HepG2 (cell line): ENCODE measurements around the gene TNS1. TPM values are rescaled to one million over a fixed set of nuclear protein-coding genes. Genes with fewer than 3 reads are reported as not detected.

Experiments
- ATAC-seq: fragments of 200-7000 bp; cut with Tn5 transposase; 3 replicates; pipeline ENCODE4 v1.9.1; 2020; ENCODE audit warnings: mild to moderate bottlenecking, moderate library complexity
- BruUV-seq: library from RNA; stranded (reverse); fragments of 400-500 nt; replicated peaks from 2 replicates; lab custom pipeline; 2021; lab: Mats Ljungman, UMichigan
- CTCF ChIA-PET: fragments of 300-600 bp; formaldehyde crosslinking; extraction: SDS; loops from one replicate; lab custom pipeline; 2021; ENCODE audit warnings: low total read pairs, inconsistent platforms, low intra/inter-chr PET ratio; lab: Yijun Ruan, JAX
- POLR2A ChIA-PET: fragments of 350-600 bp; sonication (Branson Sonifier 250); formaldehyde crosslinking; loops from one replicate; lab custom pipeline; 2020; ENCODE audit warnings: antibody characterized with exemption, inconsistent platforms; lab: Yijun Ruan, JAX
- DNase-seq: peaks from one replicate; pipeline ENCODE4 v3.0.0-alpha.2; 2015; ENCODE audit warnings: low spot score
- FAIRE-seq: peaks from 3 replicates; lab custom pipeline; 2011; peaks lifted over from hg19 to GRCh38; lab: Jason Lieb, UNC
- H2AFZ ChIP-seq: one replicate; pipeline ENCODE4 v1.6.1; 2011; ENCODE audit warnings: low read length, inconsistent platforms
- H3K27ac ChIP-seq: fragments of 300-600 bp; 3 replicates; pipeline ENCODE4 v1.8.0; 2011; ENCODE audit warnings: mixed run types, mild to moderate bottlenecking, mixed read lengths, low read length, inconsistent platforms; ENCODE audit not compliant: insufficient read depth; ENCODE audit errors: extremely low read length
- H3K27me3 ChIP-seq, 2 experiments: fragments of 200-600 bp in 1 of 2; 2 replicates in 1 of 2; 3 replicates in 1 of 2; pipeline versions ENCODE4 v1.6.0 to v1.8.0; 2011; ENCODE audit warnings: low read length in 2 of 2, mild to moderate bottlenecking in 2 of 2, moderate library complexity in 2 of 2, inconsistent platforms in 1 of 2; ENCODE audit not compliant: insufficient read depth in 2 of 2, control insufficient read depth in 1 of 2
- H3K36me3 ChIP-seq, 2 experiments: fragments of 200-600 bp in 1 of 2; replicated peaks in 1 of 2; 2 replicates in 1 of 2; 3 replicates in 1 of 2; pipeline versions ENCODE4 v1.5.1 to v1.8.0; 2011; ENCODE audit warnings: low read length in 2 of 2, inconsistent platforms in 1 of 2; ENCODE audit not compliant: insufficient read depth in 2 of 2, control insufficient read depth in 1 of 2
- H3K4me1 ChIP-seq: 2 replicates; pipeline ENCODE4 v1.5.1; 2012; ENCODE audit warnings: low read length, inconsistent platforms; ENCODE audit not compliant: insufficient read depth
- H3K4me2 ChIP-seq: 2 replicates; pipeline ENCODE4 v1.6.0; 2011; ENCODE audit warnings: low read depth, low read length, inconsistent platforms
- H3K4me3 ChIP-seq, 3 experiments: fragments of 200-600 bp in 1 of 3; sonication (generic), shearing (Covaris generic) in 1 of 3; replicated peaks in 1 of 3; 2 replicates each; pipeline ENCODE4 v1.5.1; 2011 to 2016; ENCODE audit warnings: low read length in 3 of 3, inconsistent platforms in 2 of 3, low read depth in 2 of 3, mild to moderate bottlenecking in 2 of 3, control low read depth in 1 of 3, mixed read lengths in 1 of 3; ENCODE audit not compliant: insufficient read depth in 1 of 3
- H3K79me2 ChIP-seq: one replicate; pipeline ENCODE4 v1.6.1; 2011; ENCODE audit warnings: low read length, inconsistent platforms; ENCODE audit not compliant: insufficient read depth
- H3K9ac ChIP-seq: 2 replicates; pipeline ENCODE4 v1.6.0; 2011; ENCODE audit warnings: mild to moderate bottlenecking, low read depth, low read length, inconsistent platforms; ENCODE audit not compliant: insufficient read depth
- H3K9me3 ChIP-seq: 2 replicates; pipeline ENCODE4 v1.5.1; 2012; ENCODE audit warnings: mild to moderate bottlenecking, low read length
- H4K20me1 ChIP-seq: 2 replicates; pipeline ENCODE4 v1.6.0; 2011; ENCODE audit warnings: inconsistent platforms, mild to moderate bottlenecking, low read length, moderate library complexity; ENCODE audit not compliant: insufficient read depth
- CREBL2 ChIP-seq: sonication (generic); formaldehyde crosslinking; IDR thresholded peaks from 2 replicates; pipeline ENCODE4 v1.8.1; 2023; ENCODE audit warnings: missing genetic modification reagents, mild to moderate bottlenecking, borderline replicate concordance
- DNMT1 ChIP-seq: sonication (generic); formaldehyde crosslinking; IDR thresholded peaks from 2 replicates; pipeline ENCODE4 v1.5.1; 2020; ENCODE audit warnings: mild to moderate bottlenecking, missing genetic modification reagents
- IKZF4 ChIP-seq: sonication (generic); formaldehyde crosslinking; IDR thresholded peaks from 2 replicates; pipeline ENCODE4 v1.5.1; 2020; ENCODE audit warnings: borderline replicate concordance, mild to moderate bottlenecking, low read depth, missing genetic modification reagents; ENCODE audit errors: not compliant biosample characterization
- ISX ChIP-seq: sonication (generic); formaldehyde crosslinking; conservative IDR thresholded peaks from 2 replicates; pipeline ENCODE4 v1.5.0; 2020; ENCODE audit warnings: missing genetic modification reagents
- MAF1 ChIP-seq: sonication (generic); formaldehyde crosslinking; IDR thresholded peaks from 2 replicates; pipeline ENCODE4 v1.5.0; 2020; ENCODE audit warnings: missing genetic modification reagents, borderline replicate concordance
- MAFK ChIP-seq, 2 experiments: IDR thresholded peaks in 1 of 2; conservative IDR thresholded peaks in 1 of 2; 2 replicates each; pipeline ENCODE4 v1.6.1; 2011; ENCODE audit warnings: improper control_type of control experiment in 2 of 2, low read length in 2 of 2
- MAZ ChIP-seq, 2 experiments: sonication (generic) in 1 of 2; formaldehyde crosslinking in 1 of 2; IDR thresholded peaks; 2 replicates each; pipeline versions ENCODE4 v1.5.0 to v1.6.1; 2012 to 2020; ENCODE audit warnings: low read depth in 2 of 2, mild to moderate bottlenecking in 2 of 2, borderline replicate concordance in 1 of 2, improper control_type of control experiment in 1 of 2, low read length in 1 of 2, missing genetic modification reagents in 1 of 2, moderate library complexity in 1 of 2
- PHF20 ChIP-seq: sonication (generic); formaldehyde crosslinking; IDR thresholded peaks from 2 replicates; pipeline ENCODE4 v1.5.0; 2020; ENCODE audit warnings: mild to moderate bottlenecking, missing genetic modification reagents
- POLR2A ChIP-seq, 2 experiments: IDR thresholded peaks; 2 replicates each; pipeline ENCODE4 v1.6.1; 2011; ENCODE audit warnings: low read depth in 2 of 2, low read length in 2 of 2, mild to moderate bottlenecking in 1 of 2, moderate library complexity in 1 of 2; ENCODE audit not compliant: insufficient read depth in 1 of 2
- TCF7L2 ChIP-seq: IDR thresholded peaks from 2 replicates; pipeline ENCODE4 v1.6.1; 2011; ENCODE audit warnings: mild to moderate bottlenecking, low read depth, low read length, moderate library complexity
- TFDP2 ChIP-seq: sonication (generic); formaldehyde crosslinking; IDR thresholded peaks from 2 replicates; pipeline ENCODE4 v1.4.0; 2020; ENCODE audit warnings: missing genetic modification reagents
- TRIM24 ChIP-seq: sonication (generic); formaldehyde crosslinking; IDR thresholded peaks from 2 replicates; pipeline ENCODE4 v1.8.0; 2022; ENCODE audit warnings: mild to moderate bottlenecking, missing genetic modification reagents
- YY1 ChIP-seq: IDR thresholded peaks from 2 replicates; pipeline ENCODE4 v1.6.1; 2011; ENCODE audit warnings: low read length, low read depth, moderate library complexity, mild to moderate bottlenecking; ENCODE audit not compliant: insufficient read depth, insufficient replicate concordance
- ZFP36 ChIP-seq: fragments of 150-350 bp; IDR thresholded peaks from 2 replicates; pipeline ENCODE4 v1.6.1; 2018; ENCODE audit warnings: borderline replicate concordance, low read length, low read depth; ENCODE audit not compliant: partially characterized antibody
- ZNF543 ChIP-seq: sonication (generic); formaldehyde crosslinking; IDR thresholded peaks from 2 replicates; pipeline ENCODE4 v1.4.0; 2020; ENCODE audit warnings: mild to moderate bottlenecking, missing genetic modification reagents
- ZNF607 ChIP-seq: sonication (generic); formaldehyde crosslinking; IDR thresholded peaks from 2 replicates; pipeline ENCODE4 v1.5.1; 2020; ENCODE audit warnings: missing genetic modification reagents, mild to moderate bottlenecking, borderline replicate concordance
- ZNF614 ChIP-seq: IDR thresholded peaks from 2 replicates; pipeline ENCODE4 v1.6.1; 2018; ENCODE audit warnings: missing biosample characterization, missing genetic modification reagents, inconsistent platforms, borderline replicate concordance
- ZNF687 ChIP-seq: sonication (generic); formaldehyde crosslinking; IDR thresholded peaks from 2 replicates; pipeline ENCODE4 v1.5.1; 2020; ENCODE audit warnings: mild to moderate bottlenecking, missing genetic modification reagents, moderate library complexity
- ZNF839 ChIP-seq: sonication (generic); formaldehyde crosslinking; IDR thresholded peaks from 2 replicates; pipeline ENCODE4 v1.4.0; 2020; ENCODE audit warnings: missing genetic modification reagents, mild to moderate bottlenecking, borderline replicate concordance
- WGBS: methylation state at CpG from one replicate; pipeline ENCODE4 v1.1.6; 2017; ENCODE audit warnings: low lambda C conversion rate; 5-methylcytosine and 5-hydroxymethylcytosine counted together
- in situ Hi-C: cut with HindIII; loops from 2 replicates; pipeline ENCODE4 v1.10.0; 2017; ENCODE audit warnings: low pct_unique_long_range_greater_than_20kb; ENCODE audit not compliant: extremely low pct_ligation_motif_present
- intact Hi-C: fragments of 100-400 bp; cut with micrococcal nuclease; formaldehyde crosslinking; loops from one replicate; pipeline ENCODE4 v1.10.0; 2022; ENCODE audit not compliant: unreplicated experiment
- polyA plus RNA-seq, 8 experiments: library from polyadenylated mRNA; depleted of rRNA in 3 of 8; stranded (reverse) in 7 of 8; unstranded in 1 of 8; fragments of >200 nt; fragmentation: Illumina TruSeq in 4 of 8; extraction: Trizol in 4 of 8; gene quantifications; 2 replicates each; pipeline versions ENCODE4 v1.2.1 to v1.2.3, GENCODE V29; 2011 to 2016; ENCODE audit warnings: low read depth in 4 of 8, missing spikeins in 1 of 8, mixed read lengths in 1 of 8; ENCODE audit not compliant: insufficient read depth in 1 of 8
- total RNA-seq, 5 experiments: library from RNA; depleted of rRNA; stranded (reverse); fragments of >200 nt; fragmentation: Illumina TruSeq; extraction: Trizol; gene quantifications; 2 replicates each; pipeline ENCODE4 v1.2.3, GENCODE V29; 2016; ENCODE audit warnings: low read depth in 1 of 5

TNS1 gene
- total and polyA plus RNA-seq, 2 of the 13 experiments (the other 11 are each of a cell fraction or from before 2014, with no cell fraction given): 1.9 to 118 TPM

GRCh38 chr2:217801711-217802110 is 201.1 kb downstream of the TNS1 start:
- no peak overlapping the region for H3K4me2 ChIP-seq
- ChIA-PET POLR2A (no interaction called here), CTCF (no interaction called here)
- no peaks in the 10 kb centered on the region for H3K9me3 ChIP-seq
- H3K4me3 ChIP-seq: no peak overlapping the region
- peaks cover 30% of the 10 kb centered on the region for H3K4me1 ChIP-seq
- peaks cover 17% of the 10 kb centered on the region; the same call in 1 of the 2 replicates for H4K20me1 ChIP-seq
- intact Hi-C loops (no loop called here), in situ Hi-C loops (no loop called here)
- DNase-seq (no peak), FAIRE-seq (no peak), ATAC-seq (no peak)
- no peaks in the 10 kb centered on the region for H3K27me3 ChIP-seq
- BruUV-seq: no TSS peak
- no peaks in the 10 kb centered on the region for H3K79me2 ChIP-seq
- H3K36me3 ChIP-seq: peaks cover 0 to 3% of the 10 kb centered on the region in 2 experiments; a peak in 3 of 5 replicates
- no peak overlapping the region for H3K9ac ChIP-seq
- H2AFZ ChIP-seq: no peak overlapping the region
- H3K27ac ChIP-seq: no peak overlapping the region
- WGBS: 75% methylated on average over 8 of the region's 8 CpGs
- TF ChIP-seq ZFP36: no peak
- no peak for TF ChIP-seq DNMT1 (CRISPR knock-in tag)
- TF ChIP-seq ZNF543 (CRISPR knock-in tag): no peak
- TF ChIP-seq MAFK (conservative IDR thresholded peaks at IDR 0.05 in 1 of 2, IDR thresholded peaks at IDR 0.05 in 1 of 2; ENCODE audit: low read length in 2 of 2): no peak
- 0 out of 2 replicates have a peak, but pooled peaks have one; percentile 5 for TF ChIP-seq ZNF839 (CRISPR knock-in tag)
- no peak for TF ChIP-seq MAF1
- no peak for TF ChIP-seq TRIM24 (CRISPR knock-in tag)
- no peak for TF ChIP-seq PHF20
- 0 out of 2 replicates have a peak, but pooled peaks have one; percentile 6 for TF ChIP-seq ZNF687 (CRISPR knock-in tag)
- TF ChIP-seq TCF7L2: no peak
- TF ChIP-seq ZNF607 (CRISPR knock-in tag): no peak
- no peak for TF ChIP-seq CREBL2 (CRISPR knock-in tag)
- TF ChIP-seq YY1: no peak
- no peak for TF ChIP-seq IKZF4 (CRISPR knock-in tag)
- TF ChIP-seq ISX (CRISPR knock-in tag): no peak
- no peak for TF ChIP-seq MAZ (IDR thresholded peaks at IDR 0.05; ENCODE audit: borderline replicate concordance, low read depth, low read length)
- TF ChIP-seq MAZ (CRISPR knock-in tag; IDR thresholded peaks at IDR 0.05; ENCODE audit: low read depth): no peak
- 0 out of 4 replicates have a peak, but pooled peaks of 1 of the 2 experiments have one; percentile 14 for TF ChIP-seq POLR2A (IDR thresholded peaks at IDR 0.05; ENCODE audit: insufficient read depth in 1 of 2, low read depth in 2 of 2, low read length in 2 of 2)
- no peak for TF ChIP-seq ZNF614 (CRISPR knock-in tag)
- TF ChIP-seq TFDP2: no peak
